Measurements from ENCODE around the gene PLCG1. TPM values are rescaled to one million over a fixed set of nuclear protein-coding genes. Genes with fewer than 3 reads are reported as not detected.

PLCG1 gene
- total and polyA plus RNA-seq, 2 of the 8 experiments (the other 6 are each of a cell fraction or from before 2014, with no cell fraction given) = 103 to 154 TPM

DNA sequence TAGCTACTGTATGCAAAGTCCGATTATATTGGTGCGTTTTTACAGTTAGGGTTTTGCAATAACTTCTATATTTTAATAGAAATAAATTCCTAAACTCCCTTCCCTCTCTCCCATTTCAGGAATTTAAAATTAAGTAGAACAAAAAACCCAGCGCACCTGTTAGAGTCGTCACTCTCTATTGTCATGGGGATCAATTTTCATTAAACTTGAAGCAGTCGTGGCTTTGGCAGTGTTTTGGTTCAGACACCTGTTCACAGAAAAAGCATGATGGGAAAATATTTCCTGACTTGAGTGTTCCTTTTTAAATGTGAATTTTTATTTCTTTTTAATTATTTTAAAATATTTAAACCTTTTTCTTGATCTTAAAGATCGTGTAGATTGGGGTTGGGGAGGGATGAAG lies 13.7 kb upstream of the PLCG1 start (continued):
- TF ChIP-seq, protein P1, sequence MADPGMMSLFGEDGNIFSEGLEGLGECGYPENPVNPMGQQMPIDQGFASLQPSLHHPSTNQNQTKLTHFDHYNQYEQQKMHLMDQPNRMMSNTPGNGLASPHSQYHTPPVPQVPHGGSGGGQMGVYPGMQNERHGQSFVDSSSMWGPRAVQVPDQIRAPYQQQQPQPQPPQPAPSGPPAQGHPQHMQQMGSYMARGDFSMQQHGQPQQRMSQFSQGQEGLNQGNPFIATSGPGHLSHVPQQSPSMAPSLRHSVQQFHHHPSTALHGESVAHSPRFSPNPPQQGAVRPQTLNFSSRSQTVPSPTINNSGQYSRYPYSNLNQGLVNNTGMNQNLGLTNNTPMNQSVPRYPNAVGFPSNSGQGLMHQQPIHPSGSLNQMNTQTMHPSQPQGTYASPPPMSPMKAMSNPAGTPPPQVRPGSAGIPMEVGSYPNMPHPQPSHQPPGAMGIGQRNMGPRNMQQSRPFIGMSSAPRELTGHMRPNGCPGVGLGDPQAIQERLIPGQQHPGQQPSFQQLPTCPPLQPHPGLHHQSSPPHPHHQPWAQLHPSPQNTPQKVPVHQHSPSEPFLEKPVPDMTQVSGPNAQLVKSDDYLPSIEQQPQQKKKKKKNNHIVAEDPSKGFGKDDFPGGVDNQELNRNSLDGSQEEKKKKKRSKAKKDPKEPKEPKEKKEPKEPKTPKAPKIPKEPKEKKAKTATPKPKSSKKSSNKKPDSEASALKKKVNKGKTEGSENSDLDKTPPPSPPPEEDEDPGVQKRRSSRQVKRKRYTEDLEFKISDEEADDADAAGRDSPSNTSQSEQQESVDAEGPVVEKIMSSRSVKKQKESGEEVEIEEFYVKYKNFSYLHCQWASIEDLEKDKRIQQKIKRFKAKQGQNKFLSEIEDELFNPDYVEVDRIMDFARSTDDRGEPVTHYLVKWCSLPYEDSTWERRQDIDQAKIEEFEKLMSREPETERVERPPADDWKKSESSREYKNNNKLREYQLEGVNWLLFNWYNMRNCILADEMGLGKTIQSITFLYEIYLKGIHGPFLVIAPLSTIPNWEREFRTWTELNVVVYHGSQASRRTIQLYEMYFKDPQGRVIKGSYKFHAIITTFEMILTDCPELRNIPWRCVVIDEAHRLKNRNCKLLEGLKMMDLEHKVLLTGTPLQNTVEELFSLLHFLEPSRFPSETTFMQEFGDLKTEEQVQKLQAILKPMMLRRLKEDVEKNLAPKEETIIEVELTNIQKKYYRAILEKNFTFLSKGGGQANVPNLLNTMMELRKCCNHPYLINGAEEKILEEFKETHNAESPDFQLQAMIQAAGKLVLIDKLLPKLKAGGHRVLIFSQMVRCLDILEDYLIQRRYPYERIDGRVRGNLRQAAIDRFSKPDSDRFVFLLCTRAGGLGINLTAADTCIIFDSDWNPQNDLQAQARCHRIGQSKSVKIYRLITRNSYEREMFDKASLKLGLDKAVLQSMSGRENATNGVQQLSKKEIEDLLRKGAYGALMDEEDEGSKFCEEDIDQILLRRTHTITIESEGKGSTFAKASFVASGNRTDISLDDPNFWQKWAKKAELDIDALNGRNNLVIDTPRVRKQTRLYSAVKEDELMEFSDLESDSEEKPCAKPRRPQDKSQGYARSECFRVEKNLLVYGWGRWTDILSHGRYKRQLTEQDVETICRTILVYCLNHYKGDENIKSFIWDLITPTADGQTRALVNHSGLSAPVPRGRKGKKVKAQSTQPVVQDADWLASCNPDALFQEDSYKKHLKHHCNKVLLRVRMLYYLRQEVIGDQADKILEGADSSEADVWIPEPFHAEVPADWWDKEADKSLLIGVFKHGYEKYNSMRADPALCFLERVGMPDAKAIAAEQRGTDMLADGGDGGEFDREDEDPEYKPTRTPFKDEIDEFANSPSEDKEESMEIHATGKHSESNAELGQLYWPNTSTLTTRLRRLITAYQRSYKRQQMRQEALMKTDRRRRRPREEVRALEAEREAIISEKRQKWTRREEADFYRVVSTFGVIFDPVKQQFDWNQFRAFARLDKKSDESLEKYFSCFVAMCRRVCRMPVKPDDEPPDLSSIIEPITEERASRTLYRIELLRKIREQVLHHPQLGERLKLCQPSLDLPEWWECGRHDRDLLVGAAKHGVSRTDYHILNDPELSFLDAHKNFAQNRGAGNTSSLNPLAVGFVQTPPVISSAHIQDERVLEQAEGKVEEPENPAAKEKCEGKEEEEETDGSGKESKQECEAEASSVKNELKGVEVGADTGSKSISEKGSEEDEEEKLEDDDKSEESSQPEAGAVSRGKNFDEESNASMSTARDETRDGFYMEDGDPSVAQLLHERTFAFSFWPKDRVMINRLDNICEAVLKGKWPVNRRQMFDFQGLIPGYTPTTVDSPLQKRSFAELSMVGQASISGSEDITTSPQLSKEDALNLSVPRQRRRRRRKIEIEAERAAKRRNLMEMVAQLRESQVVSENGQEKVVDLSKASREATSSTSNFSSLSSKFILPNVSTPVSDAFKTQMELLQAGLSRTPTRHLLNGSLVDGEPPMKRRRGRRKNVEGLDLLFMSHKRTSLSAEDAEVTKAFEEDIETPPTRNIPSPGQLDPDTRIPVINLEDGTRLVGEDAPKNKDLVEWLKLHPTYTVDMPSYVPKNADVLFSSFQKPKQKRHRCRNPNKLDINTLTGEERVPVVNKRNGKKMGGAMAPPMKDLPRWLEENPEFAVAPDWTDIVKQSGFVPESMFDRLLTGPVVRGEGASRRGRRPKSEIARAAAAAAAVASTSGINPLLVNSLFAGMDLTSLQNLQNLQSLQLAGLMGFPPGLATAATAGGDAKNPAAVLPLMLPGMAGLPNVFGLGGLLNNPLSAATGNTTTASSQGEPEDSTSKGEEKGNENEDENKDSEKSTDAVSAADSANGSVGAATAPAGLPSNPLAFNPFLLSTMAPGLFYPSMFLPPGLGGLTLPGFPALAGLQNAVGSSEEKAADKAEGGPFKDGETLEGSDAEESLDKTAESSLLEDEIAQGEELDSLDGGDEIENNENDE (IDR thresholded peaks at IDR 0.05; ENCODE audit: insufficient replicate concordance, low read length) = no peak
